Breast epithelium (tissue), 4 donors: ENCODE results near the gene PON2. TPM values are rescaled to one million over a fixed set of nuclear protein-coding genes. Genes with fewer than 3 reads are reported as not detected.

Experiments used
- DNase-seq, 2 donors: peaks; one replicate each; pipeline ENCODE4 v3.0.0-alpha.2; 2019; ENCODE audit warnings: low spot score in 2 of 2
- H3K27ac ChIP-seq, 2 donors: fragments of 200-600 bp; sonication (generic) in 1 of 2; one replicate each; pipeline ENCODE4 v1.5.1; 2016 to 2019; ENCODE audit warnings: mild to moderate bottlenecking in 1 of 2
- H3K27me3 ChIP-seq, 2 donors: fragments of 200-600 bp; sonication (generic) in 1 of 2; one replicate each; pipeline versions ENCODE4 v1.5.1 to v1.6.0; 2017 to 2019; ENCODE audit warnings: control low read depth in 1 of 2, mild to moderate bottlenecking in 1 of 2
- H3K36me3 ChIP-seq: fragments of 200-600 bp; one replicate; pipeline ENCODE4 v1.5.1; 2019
- H3K4me1 ChIP-seq, 2 donors: fragments of 200-600 bp; sonication (generic); one replicate each; pipeline ENCODE4 v1.5.1; 2016 to 2019; ENCODE audit warnings: control low read depth in 1 of 2
- H3K4me3 ChIP-seq, 3 donors: fragments of 200-600 bp; sonication (generic); 1 replicate in 2 of 3; 2 replicates in 1 of 3; pipeline ENCODE4 v1.5.1; 2016 to 2019; ENCODE audit warnings: mild to moderate bottlenecking in 3 of 3, moderate library complexity in 2 of 3
- H3K9me3 ChIP-seq, 2 donors: fragments of 200-600 bp; sonication (generic) in 1 of 2; one replicate each; pipeline ENCODE4 v1.5.1; 2016 to 2019; ENCODE audit warnings: control low read depth in 1 of 2
- CTCF ChIP-seq, 3 donors: fragments of 450-650 bp; IDR thresholded peaks; one replicate each; pipeline ENCODE4 v1.5.1; 2016 to 2017; ENCODE audit warnings: antibody characterized with exemption in 3 of 3, mild to moderate bottlenecking in 3 of 3, moderate library complexity in 3 of 3
- POLR2A ChIP-seq: fragments of 450-650 bp; IDR thresholded peaks from one replicate; pipeline ENCODE4 v1.6.1; 2016; ENCODE audit warnings: antibody characterized with exemption, mild to moderate bottlenecking, moderate library complexity
- POLR2AphosphoS5 ChIP-seq, 3 donors: sonication (generic); formaldehyde crosslinking; IDR thresholded peaks; one replicate each; pipeline ENCODE4 v1.6.1; 2017; ENCODE audit warnings: antibody characterized with exemption in 3 of 3
- intact Hi-C: fragments of 100-400 bp; cut with DNase I; formaldehyde crosslinking; loops from one replicate; pipeline ENCODE4 v1.15.1; 2023; ENCODE audit warnings: low total_unique reads
- total RNA-seq, 3 donors: library from RNA; depleted of rRNA; stranded (reverse); fragments of >200 nt; gene quantifications; one replicate each; pipeline ENCODE4 v1.1.0, GENCODE V29; 2016

Gene PON2
- total RNA-seq = 100 to 1,000 TPM; 119 to 168 (median 165) TPM

DNA sequence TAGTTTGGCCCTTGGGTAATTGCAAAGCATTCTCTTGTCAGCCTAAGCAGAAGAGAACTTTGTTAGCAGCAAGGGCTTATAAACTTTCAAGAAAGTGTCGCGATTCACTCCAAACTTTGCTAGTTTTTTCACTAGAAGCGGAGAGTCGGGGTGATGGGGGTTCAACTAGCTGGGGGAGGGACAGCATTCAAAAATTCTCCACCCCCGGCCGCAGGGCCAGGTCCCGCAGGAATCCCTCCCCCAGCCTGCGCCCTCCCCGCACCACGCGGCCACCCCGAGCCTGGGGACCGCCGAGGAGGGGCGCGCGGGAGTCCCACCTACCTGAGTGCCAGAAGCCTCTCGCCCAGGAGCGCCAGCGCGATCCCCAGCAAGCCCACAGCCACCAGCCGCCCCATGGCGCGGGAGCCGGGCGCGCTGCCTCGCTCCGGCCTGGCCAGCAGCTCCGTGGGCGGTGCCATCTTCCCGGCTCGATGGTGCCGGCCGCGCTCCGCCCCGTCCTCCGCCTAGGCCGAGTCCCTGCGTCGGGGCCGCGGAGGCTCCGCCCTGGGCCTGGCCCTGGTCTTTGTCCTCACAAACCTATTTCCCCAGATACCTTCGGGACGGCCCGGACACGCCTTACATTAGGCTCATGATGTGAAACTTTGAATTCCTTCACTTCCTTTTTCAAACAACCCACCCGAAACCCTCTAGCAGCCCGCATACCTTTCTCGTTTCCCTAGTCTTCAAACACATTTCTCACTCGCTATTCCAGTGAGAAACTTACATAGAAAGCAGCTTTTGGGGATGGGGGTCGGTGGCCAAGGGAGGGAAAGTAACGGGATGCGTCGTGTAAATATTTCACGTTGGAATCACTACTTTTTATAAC lies at the start of gene PON2:
PON2 (minus strand) TSS at position 472 of the 865 bp plus-strand sequence; CDS start at position 395, 77 bp downstream.
- Histone ChIP-seq H3K36me3 (no peaks in the 10 kb centered on the region), H3K9me3 (no peaks in the 10 kb centered on the region), H3K4me3 (peak within 1 kb of the TSS; percentile 62 to 97 (median 83)), H3K27ac (peak within 1 kb of the TSS; percentile 94 to 99), H3K4me1 (no peaks in the 10 kb centered on the region), H3K27me3 (no peaks in the 10 kb centered on the region)
- peak; percentile 68 to 78 for DNase-seq
- intact Hi-C loops = no loop called here
- TF ChIP-seq POLR2AphosphoS5 (IDR thresholded peaks at IDR 0.05) (peak; percentile 18 to 50 (median 28)), POLR2A (no peak)

DNA sequence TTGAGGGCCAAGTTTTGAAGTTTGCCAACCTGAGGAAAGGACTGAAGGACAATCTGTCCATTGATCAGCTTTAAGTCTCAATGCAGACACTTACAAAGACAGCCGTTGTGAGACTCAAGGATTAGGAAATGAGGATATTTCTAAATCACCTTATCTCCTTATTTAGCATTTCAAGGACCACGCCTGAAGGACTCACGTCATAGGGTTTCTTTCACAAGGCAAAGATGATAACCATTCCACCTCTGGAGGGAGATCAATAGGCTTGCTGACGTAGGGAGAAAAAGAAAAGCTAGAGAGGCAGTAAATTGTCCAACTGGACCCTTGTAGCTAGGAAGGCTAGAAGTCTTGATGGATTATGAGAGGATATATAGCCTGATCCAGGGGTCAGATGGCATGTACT lies 47.6 kb upstream of the PON2 start:
- H3K9me3 ChIP-seq = no peaks in the 10 kb centered on the region
- H3K36me3 ChIP-seq = no peaks in the 10 kb centered on the region
- no peak overlapping the region for H3K4me3 ChIP-seq
- TF ChIP-seq CTCF (IDR thresholded peaks at IDR 0.05) (no peak), POLR2AphosphoS5 (IDR thresholded peaks at IDR 0.05) (no peak), POLR2A (no peak)
- H3K27me3 ChIP-seq = no peaks in the 10 kb centered on the region
- no peak overlapping the region for H3K27ac ChIP-seq
- H3K4me1 ChIP-seq = no peaks in the 10 kb centered on the region
- intact Hi-C loops = no loop called here
- no peak for DNase-seq

DNA sequence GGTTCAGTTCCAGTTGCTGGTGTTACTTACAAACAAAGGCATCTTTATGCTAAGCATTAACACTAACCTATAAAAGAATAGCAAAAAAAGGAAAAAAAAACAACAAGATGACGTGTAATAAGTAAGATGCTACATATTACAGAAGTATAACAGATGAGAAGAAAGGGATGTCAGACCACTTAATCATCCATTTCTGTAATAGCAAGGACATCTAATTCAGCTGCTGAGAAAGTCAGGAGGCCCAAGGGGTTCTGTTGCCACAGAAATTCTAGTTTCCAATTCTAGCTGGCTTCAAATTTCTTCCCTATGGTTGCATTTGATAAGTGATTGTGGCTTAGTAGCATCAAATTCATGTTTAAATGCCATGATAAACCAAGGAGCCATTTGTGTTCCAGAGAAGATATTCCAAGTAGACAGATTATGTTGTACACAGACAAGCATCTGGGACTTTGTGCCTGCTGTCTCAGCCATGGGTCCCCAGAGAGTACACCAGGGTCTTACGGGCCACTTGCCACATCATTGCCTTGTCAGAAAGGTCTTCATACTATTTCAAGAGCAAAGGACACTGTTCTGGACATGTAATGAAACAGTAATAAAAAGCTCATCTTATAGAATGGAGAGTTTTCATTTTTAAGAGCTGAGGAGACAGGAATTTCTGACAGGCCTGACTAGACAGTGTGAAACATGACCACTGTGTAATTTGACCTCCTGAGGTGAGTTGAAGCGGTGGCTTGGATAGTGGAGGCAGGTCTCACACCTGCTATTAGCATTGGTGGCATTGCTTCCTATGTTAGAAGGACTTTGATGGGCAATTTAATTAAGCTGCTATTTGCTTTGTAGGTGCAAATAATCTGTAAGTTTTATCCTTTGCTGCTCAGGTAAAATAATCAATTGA lies 46.7 kb upstream of the PON2 start:
- DNase-seq = no peak
- no peak overlapping the region for H3K27ac ChIP-seq
- intact Hi-C loops = no loop called here

DNA sequence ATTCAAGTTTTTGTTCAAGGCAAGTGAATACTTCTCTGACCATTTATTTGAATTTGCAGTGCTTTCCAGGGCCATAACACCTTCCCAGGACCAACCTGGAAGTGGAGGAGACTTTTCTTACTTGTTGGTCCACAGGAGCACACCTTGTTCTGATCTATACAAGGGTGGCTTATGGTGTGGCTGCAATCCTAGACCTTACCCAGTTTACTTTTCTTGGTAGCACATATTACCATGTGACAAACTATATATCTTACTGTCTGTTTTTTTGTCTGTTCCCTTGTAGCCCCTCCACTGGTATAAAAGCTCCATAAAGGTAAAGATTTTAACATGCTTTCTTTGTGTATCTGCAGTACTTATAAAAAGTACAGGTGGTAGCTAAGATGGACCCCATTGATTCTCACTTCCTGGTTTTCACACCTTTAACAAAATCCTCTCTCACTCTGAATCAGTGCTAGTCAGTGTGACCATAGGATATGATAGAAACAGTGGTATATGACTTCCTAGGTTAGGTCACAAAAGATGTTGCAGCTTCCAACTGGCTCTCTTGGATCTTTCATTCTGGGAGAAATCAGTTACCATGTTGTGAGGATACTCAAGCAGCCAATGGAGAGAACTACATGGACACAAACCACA lies 45.3 kb upstream of the PON2 start:
- Histone ChIP-seq H3K9me3 (no peaks in the 10 kb centered on the region), H3K27me3 (no peaks in the 10 kb centered on the region), H3K4me1 (no peaks in the 10 kb centered on the region), H3K36me3 (no peaks in the 10 kb centered on the region), H3K27ac (no peak overlapping the region), H3K4me3 (no peak overlapping the region)
- no peak for DNase-seq
- TF ChIP-seq POLR2A (no peak), CTCF (IDR thresholded peaks at IDR 0.05) (no peak), POLR2AphosphoS5 (IDR thresholded peaks at IDR 0.05) (no peak)
- intact Hi-C loops = loop anchor here (10.0 kb wide), 1 partner anchor 835 kb away; no protein-coding TSS in a partner anchor

More for the DNA sequence above, 46.7 kb upstream of the PON2 start:
- H3K4me3 ChIP-seq = no peak overlapping the region
- H3K27me3 ChIP-seq = no peaks in the 10 kb centered on the region
- no peaks in the 10 kb centered on the region for H3K9me3 ChIP-seq
- H3K36me3 ChIP-seq = no peaks in the 10 kb centered on the region
- TF ChIP-seq POLR2AphosphoS5 (IDR thresholded peaks at IDR 0.05) (no peak), CTCF (IDR thresholded peaks at IDR 0.05) (no peak), POLR2A (no peak)
- H3K4me1 ChIP-seq = no peaks in the 10 kb centered on the region
